K562 (cell line): ENCODE measurements around the gene PSMB4.

Experiments
- AFF4 ChIP-seq: sonication (generic); formaldehyde crosslinking; IDR thresholded peaks from 2 replicates; pipeline ENCODE4 v1.8.0; 2023; ENCODE audit warnings: mild to moderate bottlenecking, missing genetic modification reagents
- BHLHE40 ChIP-seq: IDR thresholded peaks from 2 replicates; pipeline ENCODE4 v1.6.1; 2011; ENCODE audit warnings: low read length, improper control_type of control experiment
- ETS1 ChIP-seq: conservative IDR thresholded peaks from 2 replicates; pipeline ENCODE4 v1.6.1; 2011; ENCODE audit warnings: low read depth, mild to moderate bottlenecking, low read length; ENCODE audit not compliant: control insufficient read depth
- EZH2 ChIP-seq: IDR thresholded peaks from 2 replicates; pipeline ENCODE4 v1.6.1; 2012; ENCODE audit warnings: low read depth, mild to moderate bottlenecking, inconsistent platforms, low read length, borderline replicate concordance
- HNRNPUL1 ChIP-seq: fragments of 200-400 bp; formaldehyde crosslinking; IDR thresholded peaks from 2 replicates; pipeline ENCODE4 v1.6.1; 2017; ENCODE audit warnings: low read length
- KAT2B ChIP-seq: IDR thresholded peaks from one replicate; pipeline ENCODE4 v1.6.1; 2012; ENCODE audit warnings: low read depth, mild to moderate bottlenecking, control low read depth, inconsistent platforms, low read length, moderate library complexity
- MAFG ChIP-seq: fragments of 450-650 bp; conservative IDR thresholded peaks from 2 replicates; pipeline ENCODE4 v1.6.1; 2016; ENCODE audit warnings: missing genetic modification characterization, missing compliant biosample characterization
- USF2 ChIP-seq: sonication (generic); formaldehyde crosslinking; IDR thresholded peaks from 2 replicates; pipeline ENCODE4 v1.5.0; 2020; ENCODE audit warnings: missing genetic modification reagents
- ZNF316 ChIP-seq: fragments of 450-650 bp; IDR thresholded peaks from 2 replicates; pipeline ENCODE4 v1.6.1; 2016

- TF ChIP-seq ETS1 (no peak), KAT2B (no peak), MAFG (tag) (no peak), HNRNPUL1 (no peak), ZNF316 (no peak), BHLHE40 (no peak), AFF4 (CRISPR knock-in tag) (no peak), EZH2 (no peak), USF2 (no peak)
These were observed 45.4 kb downstream of the PSMB4 start for GRCh38 chr1:151444783-151445177.
